Choroid plexus epithelial cell (primary cell): ENCODE measurements around the gene PFDN5.
"Not testable (repeated sequence)": the region's sequence is repeated elsewhere in the genome, so short reads cannot be mapped to it uniquely, and the experiment has no call there.

Experiments used
- DNase-seq: peaks from one replicate; pipeline ENCODE4 v3.0.0-alpha.2; 2010; ENCODE audit warnings: low read depth
- H3K4me3 ChIP-seq: 2 replicates; pipeline ENCODE4 v1.5.1; 2011; ENCODE audit warnings: low read depth, mild to moderate bottlenecking, control low read depth, low read length, moderate library complexity
- CTCF ChIP-seq: conservative IDR thresholded peaks from 2 replicates; pipeline ENCODE4 v1.5.1; 2011; ENCODE audit warnings: low read depth, mild to moderate bottlenecking, control low read depth, inconsistent platforms, low read length, moderate library complexity

PFDN5 gene

DNA sequence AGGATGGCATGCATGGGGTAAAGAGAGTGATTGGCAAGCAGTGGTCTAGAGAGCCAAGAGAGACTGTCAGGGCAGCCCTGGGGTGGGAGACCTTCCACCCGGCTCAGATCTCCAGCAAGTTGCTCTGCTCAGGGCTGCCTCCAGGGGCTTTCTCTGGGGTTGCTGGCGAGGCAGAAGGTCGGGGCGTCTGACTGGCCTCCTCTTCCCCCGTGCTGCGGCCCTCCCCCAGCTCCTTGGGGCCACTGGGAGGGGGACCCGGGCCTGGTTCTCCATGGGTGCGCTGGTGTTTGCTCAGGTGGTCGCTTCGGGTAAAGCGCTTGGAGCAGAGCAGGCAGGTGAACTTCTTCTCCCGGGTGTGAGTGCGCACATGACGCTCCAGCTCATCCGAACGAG lies 32.7 kb downstream of the PFDN5 start:
- DNase-seq, result no peak
- peak; percentile 8 for TF ChIP-seq CTCF

GRCh38 chr12:53330671-53331070 lies 35.3 kb downstream of the PFDN5 start:
- TF ChIP-seq CTCF, result no peak
- H3K4me3 ChIP-seq, result no peak overlapping the region
- no peak for DNase-seq

More for the DNA sequence above, 32.7 kb downstream of the PFDN5 start:
- no peak overlapping the region for H3K4me3 ChIP-seq

DNA sequence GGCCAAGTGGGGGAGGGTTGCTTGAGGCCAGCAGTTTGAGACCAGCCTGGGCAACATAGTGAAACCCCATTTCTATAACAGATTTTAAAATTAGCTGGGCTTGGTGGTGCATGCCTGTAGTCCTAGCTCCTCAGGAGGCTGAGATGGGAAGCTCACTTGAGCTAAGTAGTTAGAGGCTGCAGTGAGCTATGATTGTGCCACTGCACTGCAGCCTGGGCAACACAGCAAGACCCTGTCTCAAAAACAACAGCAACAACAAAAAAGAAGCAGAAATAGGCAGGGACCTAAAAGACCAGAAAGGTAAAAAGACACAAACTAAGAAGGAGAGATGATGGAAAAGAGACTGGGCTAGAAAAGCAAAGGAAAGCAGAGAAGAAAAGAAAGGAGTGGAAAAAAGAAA lies 37.0 kb downstream of the PFDN5 start:
- H3K4me3 ChIP-seq, result not testable (repeated sequence)

DNA sequence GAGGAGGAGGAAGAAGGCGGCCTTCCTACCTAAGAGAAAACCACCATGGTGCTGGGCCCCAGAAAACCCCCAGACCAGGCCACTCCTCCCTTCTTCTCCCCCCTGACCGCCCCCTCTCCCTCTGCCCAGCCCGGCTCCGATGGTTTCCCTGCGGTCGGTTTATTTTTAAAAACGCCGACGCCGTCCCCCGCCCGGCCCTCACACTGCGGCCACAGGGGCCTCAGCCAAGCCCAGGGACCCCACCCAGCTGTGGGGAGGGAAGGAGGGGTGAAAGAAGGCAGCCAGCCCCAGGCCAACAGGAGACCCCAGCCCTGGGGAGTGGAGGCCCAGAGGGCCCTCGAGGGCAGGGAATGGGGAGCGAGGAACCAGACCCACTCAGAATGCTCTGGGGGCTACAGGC lies 37.4 kb downstream of the PFDN5 start:
- no peak for DNase-seq
- H3K4me3 ChIP-seq, result no peak overlapping the region
- no peak for TF ChIP-seq CTCF

More for the DNA sequence above, 37.0 kb downstream of the PFDN5 start:
- DNase-seq, result not testable (repeated sequence)

GRCh38 chr12:53333289-53333688 lies 37.9 kb downstream of the PFDN5 start:
- no peak for TF ChIP-seq CTCF

DNA sequence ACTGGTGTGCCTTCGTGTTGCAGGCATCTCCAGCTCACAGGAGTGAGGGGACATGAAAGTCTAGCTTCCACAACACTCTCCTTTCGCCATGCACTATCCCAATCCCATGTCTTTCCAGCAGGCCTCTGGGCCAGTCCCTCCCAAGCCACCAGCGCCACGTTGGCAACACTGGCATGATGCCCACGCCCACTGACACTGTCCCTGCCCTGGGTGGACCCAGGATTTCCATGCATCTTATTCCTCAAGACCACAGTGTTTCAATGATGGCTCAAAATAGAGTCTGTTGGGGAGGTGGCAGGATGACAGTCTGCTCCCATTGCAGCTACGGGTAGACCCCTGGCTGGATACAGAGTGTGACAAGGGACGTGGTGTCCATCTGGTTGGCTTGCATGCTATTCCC lies 38.5 kb downstream of the PFDN5 start:
- TF ChIP-seq CTCF, result no peak
- DNase-seq, result no peak
- no peak overlapping the region for H3K4me3 ChIP-seq

More at GRCh38 chr12:53333289-53333688, 37.9 kb downstream of the PFDN5 start:
- no peak for DNase-seq
- no peak overlapping the region for H3K4me3 ChIP-seq

GRCh38 chr12:53334822-53335221 lies 39.5 kb downstream of the PFDN5 start:
- TF ChIP-seq CTCF, result no peak
- DNase-seq, result no peak

More at GRCh38 chr12:53334822-53335221, 39.5 kb downstream of the PFDN5 start:
- no peak overlapping the region for H3K4me3 ChIP-seq
